ENCODE data around the gene ACTR5. TPM values are rescaled to one million over a fixed set of nuclear protein-coding genes. Genes with fewer than 3 reads are reported as not detected.
A peak's percentile ranks its signal among the peaks of the same experiment; 100 is the strongest.

ACTR5 gene
- polyA plus RNA-seq, 4 donors = 4.7 to 7.9 (median 6.8) TPM

DNA sequence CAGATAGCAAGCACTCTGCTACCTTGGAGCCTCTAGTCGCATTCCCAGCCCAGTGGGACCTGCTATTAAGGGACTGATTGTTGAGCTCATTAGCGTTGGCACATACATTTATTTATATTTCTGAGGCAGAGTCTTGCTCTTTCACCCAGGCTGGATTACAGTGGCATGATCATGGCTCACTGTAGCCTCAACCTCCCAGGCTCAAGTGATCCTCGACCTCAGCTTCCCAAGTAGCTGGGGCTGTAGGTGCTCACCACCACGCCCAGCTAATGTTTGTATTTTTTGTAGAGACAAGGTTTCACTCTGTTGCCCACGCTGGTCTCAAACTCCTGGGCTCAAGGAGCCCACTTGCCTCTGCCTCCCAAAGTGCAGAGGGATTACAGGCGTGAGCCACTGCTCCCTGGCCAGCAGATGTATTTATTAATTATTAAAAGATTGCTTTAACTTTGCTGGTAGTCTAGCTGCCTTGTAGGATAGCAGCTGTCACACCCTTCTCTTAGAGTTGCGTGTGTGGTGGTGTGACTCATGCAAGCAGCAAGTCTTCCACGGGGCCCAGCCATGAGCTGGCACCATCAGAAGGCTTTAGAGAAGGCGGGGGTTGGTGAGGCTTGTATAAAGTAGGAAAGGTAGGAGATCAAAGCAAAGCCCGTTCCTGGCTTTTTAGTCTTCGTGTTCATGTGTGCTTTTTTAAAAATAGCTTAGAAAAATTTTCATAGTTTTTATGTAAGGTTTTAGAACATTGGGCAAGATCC is 16.5 kb downstream of the ACTR5 start:
- DNase-seq = peak; percentile 55 to 92
- no peaks in the 10 kb centered on the region for H3K4me1 ChIP-seq (ENCODE audit: control insufficient read depth in 3 of 3, insufficient read depth in 2 of 3, low read depth in 1 of 3, low read length in 2 of 3)
- WGBS, 3 donors = 22 to 60% (median 40%) methylated on average over 11 of the region's 11 CpGs
- no peak for FAIRE-seq
- H3K9me3 ChIP-seq (ENCODE audit: control insufficient read depth in 2 of 2, insufficient read depth in 1 of 2, low read depth in 1 of 2, low read length in 1 of 2) = no peaks in the 10 kb centered on the region
- H3K36me3 ChIP-seq (ENCODE audit: control insufficient read depth in 3 of 3, insufficient read depth in 2 of 3, low read depth in 1 of 3, low read length in 3 of 3) = peaks cover 11 to 46% (median 15%) of the 10 kb centered on the region in 3 donors
- peak overlapping the region; percentile 5 to 25 (median 11) for H3K27ac ChIP-seq (ENCODE audit: low read depth in 1 of 3, low read length in 2 of 3)
- H3K27me3 ChIP-seq (ENCODE audit: control insufficient read depth in 3 of 3, insufficient read depth in 3 of 3, low read length in 3 of 3) = no peaks in the 10 kb centered on the region
- H3K4me3 ChIP-seq (ENCODE audit: low read depth in 1 of 3, low read length in 3 of 3) = no peak overlapping the region

DNA sequence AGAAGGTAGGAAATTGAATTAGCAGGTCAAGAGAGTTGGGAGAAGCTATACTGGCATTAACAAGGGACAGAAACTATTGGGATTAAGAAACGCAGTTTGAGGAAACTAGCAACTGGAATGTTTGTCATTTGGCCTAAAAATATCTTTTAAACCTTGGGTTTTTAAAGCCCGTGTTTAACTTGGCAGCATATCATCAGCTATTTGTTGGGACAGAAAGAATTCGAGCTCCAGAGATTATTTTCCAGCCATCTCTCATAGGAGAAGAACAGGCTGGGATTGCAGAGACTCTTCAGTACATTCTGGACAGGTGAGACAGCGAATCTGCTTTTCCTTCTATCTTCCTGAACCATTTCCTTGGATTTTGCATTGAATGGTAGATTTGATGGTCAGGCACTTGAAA is 17.8 kb downstream of the ACTR5 start:
- no peak for FAIRE-seq
- 83 to 92% (median 84%) methylated on average over 4 of the region's 4 CpGs for WGBS, 3 donors
- Histone ChIP-seq H3K4me1 (ENCODE audit: control insufficient read depth in 3 of 3, insufficient read depth in 2 of 3, low read depth in 1 of 3, low read length in 2 of 3) (no peaks in the 10 kb centered on the region), H3K27me3 (ENCODE audit: control insufficient read depth in 3 of 3, insufficient read depth in 3 of 3, low read length in 3 of 3) (no peaks in the 10 kb centered on the region), H3K27ac (ENCODE audit: low read depth in 1 of 3, low read length in 2 of 3) (no peak overlapping the region), H3K4me3 (ENCODE audit: low read depth in 1 of 3, low read length in 3 of 3) (no peak overlapping the region), H3K36me3 (ENCODE audit: control insufficient read depth in 3 of 3, insufficient read depth in 2 of 3, low read depth in 1 of 3, low read length in 3 of 3) (peaks cover 10 to 47% (median 19%) of the 10 kb centered on the region in 3 donors), H3K9me3 (ENCODE audit: control insufficient read depth in 2 of 2, insufficient read depth in 1 of 2, low read depth in 1 of 2, low read length in 1 of 2) (no peaks in the 10 kb centered on the region)
- DNase-seq = no peak

DNA sequence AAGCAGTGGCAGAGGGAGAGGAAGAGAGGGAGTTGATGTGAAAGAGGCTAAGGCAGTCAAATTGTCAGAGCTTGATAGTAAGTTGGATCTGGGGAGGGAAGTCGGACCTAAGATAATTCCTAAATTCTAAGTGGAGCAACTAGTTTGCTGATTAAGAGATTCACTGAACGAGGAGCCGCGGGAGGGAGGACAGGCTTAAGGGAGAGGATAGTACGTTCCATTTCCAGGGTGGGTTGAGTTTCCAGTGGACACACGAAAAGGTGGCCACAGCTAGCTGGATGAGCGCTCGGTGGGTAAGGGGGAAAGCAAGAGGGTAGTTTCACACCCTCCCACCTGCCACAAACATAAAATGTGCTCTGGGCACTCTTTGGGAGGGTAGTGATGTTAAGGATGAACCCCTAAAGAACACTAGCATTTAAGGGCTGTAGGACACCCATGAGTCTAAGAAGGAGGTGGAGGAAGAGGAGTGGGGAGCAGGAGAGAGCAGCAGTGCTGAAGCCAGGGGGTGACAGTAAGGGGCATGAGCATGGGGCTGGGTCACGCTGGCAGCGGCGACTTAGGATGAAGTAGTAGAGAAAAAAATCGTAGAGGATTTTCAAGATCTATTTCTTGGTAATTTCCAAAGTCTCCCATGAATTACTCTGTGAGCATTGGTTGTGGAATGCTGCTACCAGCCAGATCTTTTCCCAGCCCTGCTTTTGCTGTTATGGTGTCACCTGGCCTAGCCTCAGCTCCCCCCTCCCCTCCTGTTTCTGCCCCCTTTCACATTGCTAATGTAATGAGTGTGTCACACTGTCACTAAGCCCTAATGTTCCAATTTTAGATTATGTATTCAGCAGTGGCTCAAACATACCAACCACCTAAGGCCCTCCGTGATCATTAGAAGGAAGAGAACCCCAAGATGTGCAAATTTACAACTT is 21.4 kb downstream of the ACTR5 start:
- Histone ChIP-seq H3K27ac (ENCODE audit: low read depth in 1 of 3, low read length in 2 of 3) (no peak overlapping the region), H3K4me3 (ENCODE audit: low read depth in 1 of 3, low read length in 3 of 3) (no peak overlapping the region), H3K9me3 (ENCODE audit: control insufficient read depth in 2 of 2, insufficient read depth in 1 of 2, low read depth in 1 of 2, low read length in 1 of 2) (peaks cover 0 to 3% of the 10 kb centered on the region in 2 donors), H3K36me3 (ENCODE audit: control insufficient read depth in 3 of 3, insufficient read depth in 2 of 3, low read depth in 1 of 3, low read length in 3 of 3) (peaks cover 10 to 46% (median 22%) of the 10 kb centered on the region in 3 donors), H3K27me3 (ENCODE audit: control insufficient read depth in 3 of 3, insufficient read depth in 3 of 3, low read length in 3 of 3) (no peaks in the 10 kb centered on the region), H3K4me1 (ENCODE audit: control insufficient read depth in 3 of 3, insufficient read depth in 2 of 3, low read depth in 1 of 3, low read length in 2 of 3) (no peaks in the 10 kb centered on the region)
- FAIRE-seq (no peak), DNase-seq (no peak)
- 92 to 97% (median 96%) methylated on average over 13 of the region's 13 CpGs for WGBS, 3 donors

DNA sequence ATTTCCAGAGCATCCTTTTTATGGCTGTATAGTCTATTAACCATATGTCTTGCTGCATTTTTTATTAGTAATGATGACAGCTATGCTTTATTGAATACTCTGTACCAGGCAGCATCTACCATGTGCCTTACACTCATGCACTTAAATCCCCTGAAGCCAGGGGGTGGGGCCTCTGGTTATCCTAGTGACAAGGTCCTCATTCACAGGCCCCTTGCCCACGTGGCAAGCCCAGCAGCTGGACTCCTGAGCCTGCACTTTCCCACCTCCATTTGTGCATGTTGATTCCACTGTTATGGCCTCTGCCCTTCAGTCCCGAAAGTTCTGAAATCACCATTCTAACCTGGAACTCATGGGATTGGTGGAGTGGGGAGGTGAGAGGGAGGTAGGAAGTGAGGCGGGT is 22.3 kb downstream of the ACTR5 start:
- Histone ChIP-seq H3K36me3 (ENCODE audit: control insufficient read depth in 3 of 3, insufficient read depth in 2 of 3, low read depth in 1 of 3, low read length in 3 of 3) (peaks cover 10 to 46% (median 20%) of the 10 kb centered on the region in 3 donors), H3K9me3 (ENCODE audit: control insufficient read depth in 2 of 2, insufficient read depth in 1 of 2, low read depth in 1 of 2, low read length in 1 of 2) (peaks cover 0 to 3% of the 10 kb centered on the region in 2 donors)

DNA sequence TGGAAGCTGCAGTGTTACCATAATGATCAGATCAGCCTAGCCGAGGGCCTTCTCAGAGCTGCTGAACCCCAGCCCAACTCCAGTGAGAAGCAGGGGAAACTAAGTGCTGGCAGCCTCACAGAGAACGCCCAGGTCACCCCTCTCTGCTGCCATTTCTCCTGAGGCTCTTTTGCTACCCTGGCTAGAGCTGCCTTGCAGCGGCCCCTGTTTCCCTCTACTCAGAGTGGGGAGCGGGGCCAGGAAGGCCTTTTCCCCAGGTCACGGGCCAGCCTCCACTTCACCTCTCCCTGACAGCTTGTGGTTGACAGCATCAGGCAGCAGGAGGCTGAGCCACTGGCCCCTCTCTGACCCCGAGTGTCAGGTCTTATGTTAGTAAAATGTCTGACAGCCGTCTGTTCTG is 22.7 kb downstream of the ACTR5 start:
- no peak overlapping the region for H3K27ac ChIP-seq (ENCODE audit: low read depth in 1 of 3, low read length in 2 of 3)
- H3K27me3 ChIP-seq (ENCODE audit: control insufficient read depth in 3 of 3, insufficient read depth in 3 of 3, low read length in 3 of 3) = no peaks in the 10 kb centered on the region
- H3K9me3 ChIP-seq (ENCODE audit: control insufficient read depth in 2 of 2, insufficient read depth in 1 of 2, low read depth in 1 of 2, low read length in 1 of 2) = peaks cover 0 to 3% of the 10 kb centered on the region in 2 donors
- H3K36me3 ChIP-seq (ENCODE audit: control insufficient read depth in 3 of 3, insufficient read depth in 2 of 3, low read depth in 1 of 3, low read length in 3 of 3) = peaks cover 10 to 43% (median 20%) of the 10 kb centered on the region in 3 donors
- H3K4me1 ChIP-seq (ENCODE audit: control insufficient read depth in 3 of 3, insufficient read depth in 2 of 3, low read depth in 1 of 3, low read length in 2 of 3) = no peaks in the 10 kb centered on the region
- WGBS, 3 donors = 78 to 92% (median 90%) methylated on average over 7 of the region's 7 CpGs
- H3K4me3 ChIP-seq (ENCODE audit: low read depth in 1 of 3, low read length in 3 of 3) = no peak overlapping the region
- DNase-seq = no peak
- FAIRE-seq = no peak

More for the DNA sequence above, 22.3 kb downstream of the ACTR5 start:
- Histone ChIP-seq H3K27me3 (ENCODE audit: control insufficient read depth in 3 of 3, insufficient read depth in 3 of 3, low read length in 3 of 3) (no peaks in the 10 kb centered on the region), H3K4me3 (ENCODE audit: low read depth in 1 of 3, low read length in 3 of 3) (no peak overlapping the region), H3K27ac (ENCODE audit: low read depth in 1 of 3, low read length in 2 of 3) (no peak overlapping the region), H3K4me1 (ENCODE audit: control insufficient read depth in 3 of 3, insufficient read depth in 2 of 3, low read depth in 1 of 3, low read length in 2 of 3) (no peaks in the 10 kb centered on the region)
- DNase-seq (peak in 1 of 2 donors; percentile 6), FAIRE-seq (no peak)
- WGBS, 3 donors = 80 to 85% (median 83%) methylated on average over 3 of the region's 3 CpGs

DNA sequence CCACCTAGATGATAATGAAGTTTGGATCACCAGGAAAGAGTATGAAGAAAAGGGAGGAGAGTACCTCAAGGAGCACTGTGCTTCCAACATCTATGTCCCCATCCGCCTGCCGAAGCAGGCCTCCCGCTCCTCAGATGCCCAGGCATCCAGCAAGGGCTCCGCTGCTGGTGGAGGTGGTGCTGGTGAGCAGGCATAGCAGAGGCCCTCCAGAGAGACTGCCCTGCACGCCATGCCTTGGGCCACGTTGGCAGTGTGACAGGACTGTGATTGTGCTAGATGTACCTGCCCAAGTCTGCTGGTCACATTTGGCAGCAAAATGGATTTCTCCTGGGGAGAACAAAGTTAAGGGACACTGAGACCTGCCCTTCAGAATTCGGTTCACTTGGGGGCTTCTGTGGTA is 23.4 kb downstream of the ACTR5 start:
- WGBS, 3 donors = 81 to 97% (median 95%) methylated on average over 7 of the region's 7 CpGs
- no peak overlapping the region for H3K4me3 ChIP-seq (ENCODE audit: low read depth in 1 of 3, low read length in 3 of 3)
- H3K27ac ChIP-seq (ENCODE audit: low read depth in 1 of 3, low read length in 2 of 3) = no peak overlapping the region
- H3K36me3 ChIP-seq (ENCODE audit: control insufficient read depth in 3 of 3, insufficient read depth in 2 of 3, low read depth in 1 of 3, low read length in 3 of 3) = peaks cover 10 to 43% (median 18%) of the 10 kb centered on the region in 3 donors
- no peak for FAIRE-seq
- no peaks in the 10 kb centered on the region for H3K27me3 ChIP-seq (ENCODE audit: control insufficient read depth in 3 of 3, insufficient read depth in 3 of 3, low read length in 3 of 3)
- H3K4me1 ChIP-seq (ENCODE audit: control insufficient read depth in 3 of 3, insufficient read depth in 2 of 3, low read depth in 1 of 3, low read length in 2 of 3) = no peaks in the 10 kb centered on the region
- no peak for DNase-seq
- peaks cover 0 to 3% of the 10 kb centered on the region in 2 donors for H3K9me3 ChIP-seq (ENCODE audit: control insufficient read depth in 2 of 2, insufficient read depth in 1 of 2, low read depth in 1 of 2, low read length in 1 of 2)

DNA sequence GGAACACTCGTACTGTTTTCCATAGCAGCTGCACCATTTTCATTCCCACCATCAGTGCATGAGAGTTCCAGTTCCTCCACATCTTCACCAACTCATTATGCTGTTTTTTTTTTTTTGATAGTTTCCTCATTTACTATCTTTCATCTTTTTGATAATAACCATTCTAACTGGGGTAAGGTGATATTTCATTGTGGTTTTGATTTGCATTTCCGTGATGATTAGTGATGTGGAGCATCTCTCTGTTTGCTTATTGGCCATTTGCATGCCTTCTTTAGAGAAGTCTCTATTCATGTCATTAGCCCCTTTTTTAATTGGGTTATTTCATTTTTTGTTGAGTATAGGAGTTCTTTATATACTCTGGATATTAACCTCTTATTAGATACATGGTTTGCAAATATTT is 25.9 kb downstream of the ACTR5 start:
- FAIRE-seq (no peak), DNase-seq (no peak)

DNA sequence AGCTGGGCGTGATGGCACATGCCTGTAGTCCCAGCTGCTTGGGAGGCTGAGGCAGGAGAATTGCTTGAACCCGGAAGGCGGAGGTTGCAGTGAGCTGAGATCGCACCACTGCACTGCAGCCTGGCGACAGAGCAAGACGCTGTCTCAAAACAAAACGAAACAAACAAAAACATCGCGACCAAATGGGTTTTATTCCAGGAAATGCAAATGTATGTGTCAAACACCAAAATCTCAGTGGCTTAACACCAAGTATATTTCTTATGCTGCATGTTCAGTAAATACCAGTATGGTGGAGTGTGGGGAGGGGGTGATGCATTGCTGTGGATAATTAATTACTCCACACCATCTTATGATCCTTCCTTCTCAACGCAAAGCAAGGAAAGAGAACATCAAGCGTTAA is 28.1 kb downstream of the ACTR5 start:
- DNase-seq (no peak), FAIRE-seq (no peak)
- H3K36me3 ChIP-seq (ENCODE audit: control insufficient read depth in 3 of 3, insufficient read depth in 2 of 3, low read depth in 1 of 3, low read length in 3 of 3) = peaks cover 0 to 16% (median 8%) of the 10 kb centered on the region in 3 donors
- H3K27ac ChIP-seq (ENCODE audit: low read depth in 1 of 3, low read length in 2 of 3) = no peak overlapping the region
- H3K4me3 ChIP-seq (ENCODE audit: low read depth in 1 of 3, low read length in 3 of 3) = no peak overlapping the region
- H3K9me3 ChIP-seq (ENCODE audit: control insufficient read depth in 2 of 2, insufficient read depth in 1 of 2, low read depth in 1 of 2, low read length in 1 of 2) = peaks cover 0 to 3% of the 10 kb centered on the region in 2 donors
- H3K4me1 ChIP-seq (ENCODE audit: control insufficient read depth in 3 of 3, insufficient read depth in 2 of 3, low read depth in 1 of 3, low read length in 2 of 3) = peaks cover 0 to 5% (median 0%) of the 10 kb centered on the region in 3 donors
- 88 to 96% (median 92%) methylated on average over 11 of the region's 11 CpGs for WGBS, 3 donors
- no peaks in the 10 kb centered on the region for H3K27me3 ChIP-seq (ENCODE audit: control insufficient read depth in 3 of 3, insufficient read depth in 3 of 3, low read length in 3 of 3)

More for the DNA sequence above, 25.9 kb downstream of the ACTR5 start:
- Histone ChIP-seq H3K27ac (ENCODE audit: low read depth in 1 of 3, low read length in 2 of 3) (no peak overlapping the region), H3K4me3 (ENCODE audit: low read depth in 1 of 3, low read length in 3 of 3) (no peak overlapping the region), H3K36me3 (ENCODE audit: control insufficient read depth in 3 of 3, insufficient read depth in 2 of 3, low read depth in 1 of 3, low read length in 3 of 3) (peaks cover 1 to 32% (median 13%) of the 10 kb centered on the region in 3 donors), H3K4me1 (ENCODE audit: control insufficient read depth in 3 of 3, insufficient read depth in 2 of 3, low read depth in 1 of 3, low read length in 2 of 3) (no peaks in the 10 kb centered on the region), H3K9me3 (ENCODE audit: control insufficient read depth in 2 of 2, insufficient read depth in 1 of 2, low read depth in 1 of 2, low read length in 1 of 2) (peaks cover 0 to 3% of the 10 kb centered on the region in 2 donors), H3K27me3 (ENCODE audit: control insufficient read depth in 3 of 3, insufficient read depth in 3 of 3, low read length in 3 of 3) (no peaks in the 10 kb centered on the region)
- WGBS, 3 donors = 76 to 94% (median 94%) methylated on average over 2 of the region's 2 CpGs

Data from small intestine (tissue), 7 donors.